GM12892 (cell line): ENCODE data around the gene ASB10.

Experiments
- POLR2A ChIP-seq: IDR thresholded peaks from 2 replicates; pipeline ENCODE4 v1.6.1; 2011; ENCODE audit warnings: low read depth, low read length, control low read depth
- POLR2AphosphoS5 ChIP-seq: IDR thresholded peaks from 2 replicates; pipeline ENCODE4 v1.6.1; 2011; ENCODE audit warnings: low read depth, low read length, control low read depth

GRCh38 chr7:151139071-151139790, 47.8 kb downstream of the ASB10 start:
- TF ChIP-seq POLR2A (no peak), POLR2AphosphoS5 (no peak)
